HG03103 (cell line): Measurements from ENCODE around the gene ITSN1.

Experiments used
- ATAC-seq: cut with Tn5 transposase; IDR thresholded peaks from one replicate; pipeline ENCODE4 v1.9.1; 2021; ENCODE audit warnings: low read depth; ENCODE audit not compliant: unreplicated experiment

Gene ITSN1

DNA sequence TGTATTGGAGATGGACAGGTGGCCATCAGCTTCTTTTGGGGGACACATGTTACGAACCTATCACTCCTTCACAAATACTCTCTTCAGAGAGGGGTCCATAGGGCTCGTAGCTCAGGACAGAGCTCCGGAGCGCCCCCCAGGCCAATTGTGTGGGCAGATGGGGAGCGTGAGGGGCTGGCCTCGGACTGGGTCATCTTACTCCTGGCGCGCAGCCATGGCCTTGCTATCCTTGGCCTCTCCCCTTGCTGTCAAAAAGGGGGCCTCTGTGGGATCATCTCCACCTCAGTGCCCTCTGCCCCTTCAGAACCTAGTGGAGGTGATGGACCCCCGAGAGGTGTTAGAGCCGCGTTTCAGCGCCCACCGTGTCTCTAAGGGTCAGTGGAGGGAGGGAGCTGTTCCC lies 238.3 kb downstream of the ITSN1 start:
- ATAC-seq, result no peak

DNA sequence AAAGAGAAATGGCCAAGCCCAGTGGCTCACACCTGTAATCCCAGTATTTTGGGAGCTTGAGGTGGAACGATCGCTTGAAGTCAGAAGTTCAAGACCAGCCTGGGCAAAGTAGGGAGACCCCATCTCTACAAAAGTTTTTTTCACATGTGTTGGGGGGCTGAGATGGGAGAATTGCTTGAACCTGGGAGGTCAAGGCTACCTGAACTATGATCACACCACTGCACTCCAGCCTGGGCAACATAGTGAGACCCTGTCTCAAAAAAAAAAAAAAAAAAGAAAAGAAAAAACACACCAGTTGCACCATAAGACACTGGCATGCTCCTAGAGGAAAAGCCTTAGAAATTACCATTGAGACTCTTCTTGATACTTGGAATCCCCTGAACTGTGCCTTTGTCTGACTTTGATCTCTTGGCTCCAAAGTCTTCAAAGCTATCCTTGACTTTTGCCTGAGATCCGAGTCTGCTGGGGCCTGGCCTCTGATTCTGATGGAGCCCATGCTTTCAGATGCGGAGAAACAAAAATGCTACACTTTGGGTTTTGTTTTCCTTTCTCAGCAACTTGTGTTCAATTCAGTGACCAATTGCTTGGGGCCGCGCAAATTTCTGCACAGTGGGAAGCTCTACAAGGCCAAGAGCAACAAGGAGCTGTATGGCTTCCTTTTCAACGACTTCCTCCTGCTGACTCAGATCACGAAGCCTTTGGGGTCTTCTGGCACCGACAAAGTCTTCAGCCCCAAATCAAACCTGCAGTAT lies 239.6 kb downstream of the ITSN1 start:
- no peak for ATAC-seq

DNA sequence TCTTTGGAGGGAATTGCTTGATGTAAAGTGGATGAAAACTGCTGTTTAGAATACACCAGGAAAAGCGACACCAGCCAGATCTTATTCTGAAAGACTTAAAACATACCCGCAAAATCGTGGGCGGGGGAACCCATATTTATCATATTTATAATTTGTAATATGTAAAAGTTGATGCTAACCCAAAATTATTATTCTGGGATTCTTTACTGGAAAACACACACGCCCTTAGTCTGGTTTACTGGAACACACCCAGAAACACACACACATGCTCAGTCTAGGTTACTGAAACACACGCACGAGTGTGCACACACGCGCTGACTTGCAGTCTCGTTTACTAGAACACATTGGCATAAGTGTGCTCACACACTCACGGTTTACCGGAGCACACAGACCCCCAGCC lies 240.8 kb downstream of the ITSN1 start:
- ATAC-seq, result no peak

DNA sequence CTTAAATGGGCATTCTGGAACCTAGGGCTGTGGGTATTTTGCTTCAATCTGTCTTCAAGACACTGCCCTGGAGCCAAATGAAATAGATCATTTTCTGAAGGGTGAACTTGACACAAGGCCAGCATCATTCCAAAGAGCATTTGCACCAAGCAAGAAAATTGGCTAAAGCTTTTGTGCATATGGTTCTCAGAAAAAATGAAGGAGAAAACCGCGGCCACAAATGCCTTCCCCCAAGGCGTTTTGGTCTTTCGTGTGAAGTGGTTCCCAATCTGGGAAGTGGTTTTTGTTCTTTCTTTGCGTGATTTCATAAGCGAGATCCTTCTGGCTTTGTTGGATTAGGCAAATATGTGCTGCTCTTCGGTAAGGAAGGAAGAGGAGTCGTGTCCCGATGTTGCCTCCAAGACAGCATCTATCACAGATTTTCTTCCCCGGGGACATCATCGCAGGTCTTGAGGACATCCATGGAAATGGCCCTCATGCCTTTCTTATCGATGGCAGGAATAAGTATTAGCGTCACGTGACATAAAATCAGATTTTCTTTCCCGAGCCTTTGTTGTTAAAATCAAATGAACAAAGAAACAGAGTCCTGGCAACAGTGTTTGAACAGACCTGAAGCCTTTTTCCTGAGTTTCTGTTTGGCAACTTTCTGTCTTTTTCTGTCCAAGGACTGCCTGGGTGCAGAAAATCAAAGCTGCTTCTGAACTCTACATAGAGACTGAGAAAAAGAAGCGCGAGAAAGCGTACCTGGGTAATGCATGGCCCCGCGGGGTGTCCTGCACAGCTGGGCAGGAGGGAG lies 242.3 kb downstream of the ITSN1 start:
- ATAC-seq, result no peak

DNA sequence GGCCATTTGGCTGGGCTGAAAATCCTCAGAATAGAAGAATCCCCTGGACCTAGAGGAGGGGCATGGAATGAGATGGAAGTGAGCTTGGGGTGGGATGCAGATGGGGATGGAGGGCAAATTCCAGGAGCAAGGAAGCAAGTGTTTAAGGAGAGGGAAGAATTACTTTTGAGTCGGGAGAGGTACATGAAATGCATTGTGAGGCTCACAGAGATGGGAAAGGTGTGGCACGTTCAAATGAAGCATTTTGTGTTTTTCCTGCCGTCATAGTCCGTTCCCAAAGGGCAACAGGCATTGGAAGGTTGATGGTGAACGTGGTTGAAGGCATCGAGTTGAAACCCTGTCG lies 242.8 kb downstream of the ITSN1 start:
- no peak for ATAC-seq

DNA sequence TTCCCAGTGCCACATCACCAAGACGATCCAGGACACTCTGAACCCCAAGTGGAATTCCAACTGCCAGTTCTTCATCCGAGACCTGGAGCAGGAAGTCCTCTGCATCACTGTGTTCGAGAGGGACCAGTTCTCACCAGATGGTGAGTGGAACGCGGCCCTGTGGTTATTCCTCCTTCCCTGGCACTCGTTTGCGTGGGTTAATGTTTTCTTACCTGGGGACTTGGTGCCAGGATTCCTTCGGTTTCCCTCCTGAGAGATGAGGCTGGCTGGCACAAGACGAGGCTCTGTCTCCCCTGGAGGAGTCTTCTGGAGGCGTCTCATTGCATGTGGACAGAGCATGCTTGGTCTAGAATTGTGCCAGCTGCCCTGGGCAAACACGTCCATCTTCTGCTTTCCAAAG lies 244.0 kb downstream of the ITSN1 start:
- no peak for ATAC-seq

DNA sequence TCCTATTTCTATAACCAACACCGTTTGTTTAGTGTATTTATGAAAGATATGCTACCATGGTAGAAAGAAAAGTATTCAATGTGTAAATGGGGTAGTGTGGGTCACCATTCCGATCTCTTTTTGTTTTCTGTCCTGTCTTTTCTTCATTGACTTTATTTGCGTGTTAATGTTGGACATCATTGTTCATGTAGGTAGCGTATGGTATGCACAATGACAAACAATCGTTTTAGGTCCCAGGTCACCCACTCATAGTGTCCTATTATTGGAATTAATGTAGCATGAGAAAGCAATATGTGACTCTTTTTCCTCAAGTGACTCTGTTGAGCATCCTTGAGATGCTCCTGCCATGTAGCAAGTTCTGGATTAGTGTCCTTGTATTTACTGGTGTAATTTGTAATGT lies 247.9 kb downstream of the ITSN1 start:
- no peak for ATAC-seq

DNA sequence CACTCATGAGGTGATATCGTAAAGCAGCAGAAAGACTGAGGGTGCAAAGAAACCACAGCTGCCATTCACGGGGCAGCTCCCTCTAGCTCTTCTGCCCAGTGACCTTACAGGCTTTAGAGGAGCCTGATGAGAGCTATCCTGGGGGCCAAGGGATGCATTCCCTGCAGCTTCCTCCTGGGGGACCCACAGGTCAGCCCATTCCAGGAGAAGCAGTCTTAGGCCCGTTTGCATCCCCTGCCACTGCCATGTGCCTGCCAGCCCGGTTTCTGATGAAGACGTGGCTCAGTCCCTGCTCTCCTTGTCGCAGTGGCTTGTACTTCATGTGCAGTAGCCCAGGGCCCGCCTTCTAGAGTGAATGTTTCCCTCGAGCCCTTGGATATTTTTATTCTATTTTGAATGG lies 250.6 kb downstream of the ITSN1 start:
- ATAC-seq, result no peak

DNA sequence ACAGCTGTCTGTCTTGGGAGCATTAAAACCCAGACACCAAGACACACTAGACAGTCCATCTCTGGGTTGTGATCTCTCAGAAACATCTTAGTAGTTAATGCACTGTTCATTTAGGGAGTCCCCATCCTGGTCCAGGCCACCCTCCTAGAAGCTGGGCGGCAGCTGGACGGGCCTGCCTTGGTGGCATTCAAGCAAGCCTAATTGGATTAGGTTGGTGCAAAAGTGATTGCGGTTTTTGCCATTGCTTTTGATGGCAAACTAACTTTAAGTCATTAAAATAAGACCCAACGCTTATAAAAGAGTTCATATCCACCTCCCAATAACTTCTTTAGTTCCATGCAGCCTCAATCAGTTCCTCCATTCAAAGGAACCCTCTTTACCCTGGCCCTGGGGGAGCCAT lies 251.6 kb downstream of the ITSN1 start:
- no peak for ATAC-seq

DNA sequence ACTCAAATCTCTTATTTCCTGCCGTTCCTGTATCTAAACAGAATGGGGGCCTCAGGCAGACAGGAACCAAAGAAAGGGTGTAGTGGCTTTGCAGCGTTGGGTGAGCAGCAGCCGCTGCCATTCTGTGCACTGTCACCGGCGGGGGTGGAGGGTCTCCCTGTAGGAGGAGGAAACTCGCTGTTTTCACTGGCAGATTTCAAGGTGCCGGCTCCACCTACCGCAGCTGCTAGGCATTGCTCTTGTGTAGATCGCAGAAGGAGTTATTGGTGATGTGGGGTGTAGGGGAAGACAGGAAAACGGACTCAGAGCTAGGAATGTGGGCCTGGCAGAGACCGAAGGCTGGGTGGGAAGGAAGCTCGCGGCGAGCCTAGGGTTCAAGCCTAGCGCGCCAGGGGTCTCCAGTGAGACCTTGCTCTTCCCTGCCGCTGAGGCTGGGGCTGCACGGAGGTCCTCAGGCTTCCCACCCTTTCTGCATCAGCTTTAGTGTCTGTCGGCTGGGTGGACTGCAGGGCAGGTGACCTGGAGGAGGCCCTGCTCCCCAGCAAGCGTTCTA lies 252.5 kb downstream of the ITSN1 start:
- no peak for ATAC-seq

DNA sequence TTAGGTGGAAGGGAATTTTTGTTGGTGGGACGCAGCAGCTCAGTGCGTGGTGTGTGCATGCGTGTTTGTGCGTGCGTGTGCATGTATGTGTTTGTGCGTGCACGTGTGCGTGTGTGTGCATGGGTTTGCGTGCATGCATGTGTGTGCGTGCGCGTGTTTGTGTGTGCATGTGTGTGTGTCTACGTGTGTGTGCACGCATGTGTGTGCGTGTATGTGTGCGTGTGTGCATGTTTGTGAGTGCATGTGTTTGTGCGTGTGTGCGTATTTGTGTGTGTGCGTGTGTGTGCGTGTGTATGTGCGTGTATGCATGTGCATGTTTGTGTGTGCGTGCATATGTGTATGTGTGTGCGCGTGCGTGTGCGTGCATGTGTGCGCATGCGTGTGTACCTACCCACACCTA lies 253.1 kb downstream of the ITSN1 start:
- no peak for ATAC-seq

DNA sequence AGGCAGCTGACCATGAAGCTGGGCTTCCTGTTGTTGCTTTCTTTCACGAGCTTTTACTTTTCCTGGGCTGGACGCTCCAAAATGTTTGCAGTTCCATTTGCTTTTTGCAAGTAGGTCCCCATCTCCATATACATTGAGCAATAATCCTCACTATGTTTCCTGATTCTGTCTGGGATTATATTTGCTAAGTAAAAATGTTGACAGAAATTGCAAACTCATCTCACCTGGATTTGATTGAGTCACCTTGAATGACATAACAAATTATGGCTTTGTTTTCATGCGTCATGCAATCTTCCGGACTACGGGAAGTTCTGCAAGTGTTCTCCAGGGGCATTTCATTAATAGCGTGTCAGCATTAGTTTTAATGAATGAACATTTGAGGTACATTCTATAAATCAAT lies 254.4 kb downstream of the ITSN1 start:
- no peak for ATAC-seq

DNA sequence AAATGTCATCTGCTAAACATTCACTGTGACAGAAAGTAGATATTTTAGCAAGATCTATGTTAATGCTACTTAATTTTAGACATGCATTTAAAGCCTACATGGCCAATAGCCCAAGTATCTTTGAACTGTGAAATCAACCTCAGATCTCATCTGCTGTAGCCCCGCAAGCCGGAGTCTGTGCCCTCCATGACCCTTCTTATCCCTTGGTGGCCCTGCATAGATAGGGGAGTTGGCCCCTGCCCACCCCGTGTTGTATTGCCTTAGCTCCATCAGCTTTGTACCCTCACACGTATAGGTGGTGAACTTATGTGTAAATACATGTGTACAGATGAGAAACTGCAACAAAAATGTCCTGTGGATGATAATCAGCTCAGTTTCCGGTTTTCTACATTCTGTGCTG lies 254.8 kb downstream of the ITSN1 start:
- no peak for ATAC-seq

DNA sequence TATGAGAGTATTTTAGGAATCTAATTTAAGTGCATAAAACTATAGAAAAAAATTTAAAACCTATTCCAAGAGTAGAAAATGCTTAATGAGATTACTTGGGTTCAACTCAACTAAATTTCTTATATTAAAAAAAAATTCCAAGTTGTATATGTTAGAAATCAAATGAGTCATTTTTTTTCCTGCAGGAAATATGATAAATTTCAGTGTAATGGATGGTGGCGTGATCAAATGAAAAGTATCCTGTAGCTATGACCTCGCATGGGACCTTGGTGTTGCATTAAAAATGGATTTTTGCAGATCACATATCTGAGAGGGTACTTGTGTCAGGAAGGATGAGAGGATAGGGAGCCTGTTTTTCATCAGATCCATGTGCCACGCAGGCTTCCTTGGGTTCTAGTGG lies 255.4 kb downstream of the ITSN1 start:
- ATAC-seq, result no peak

DNA sequence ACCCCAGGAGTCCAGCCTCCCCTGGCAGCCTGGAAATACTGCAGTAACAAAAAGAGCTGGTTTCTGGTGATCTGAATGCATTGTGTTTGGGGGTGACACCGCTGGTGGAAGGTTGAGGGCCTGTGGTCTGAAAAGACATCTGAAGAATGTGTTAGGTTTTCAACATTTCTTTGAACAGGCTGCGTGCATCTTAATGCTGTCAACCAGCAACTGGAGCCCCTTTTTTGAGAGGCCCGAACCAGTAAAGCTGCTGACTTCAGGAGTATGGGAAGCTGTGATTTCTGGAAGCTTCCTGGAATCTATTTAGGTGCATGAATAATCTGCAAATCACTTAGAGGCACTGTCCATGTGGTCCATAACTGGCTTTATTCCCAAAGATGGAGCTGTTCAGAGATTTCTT lies 256.3 kb downstream of the ITSN1 start:
- ATAC-seq, result no peak

DNA sequence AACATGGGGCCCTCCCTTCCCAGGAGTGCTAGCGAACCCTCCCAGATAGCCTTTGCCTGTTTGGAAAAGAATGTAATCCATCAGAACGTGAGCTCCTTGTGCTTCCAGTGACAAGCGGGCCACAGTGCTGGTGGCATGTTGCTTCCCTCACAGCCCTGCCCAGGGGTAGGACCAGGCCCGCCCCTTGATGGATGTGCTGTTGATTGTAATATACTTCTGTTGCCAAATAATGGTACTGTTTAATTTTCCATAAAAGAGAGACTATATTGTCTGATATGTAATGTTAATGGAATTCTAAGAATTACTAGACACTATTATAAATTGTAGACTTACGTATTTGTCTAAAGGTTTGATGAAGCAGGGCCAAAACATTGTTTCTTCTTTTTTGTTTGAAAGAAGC lies 256.9 kb downstream of the ITSN1 start:
- ATAC-seq, result no peak

DNA sequence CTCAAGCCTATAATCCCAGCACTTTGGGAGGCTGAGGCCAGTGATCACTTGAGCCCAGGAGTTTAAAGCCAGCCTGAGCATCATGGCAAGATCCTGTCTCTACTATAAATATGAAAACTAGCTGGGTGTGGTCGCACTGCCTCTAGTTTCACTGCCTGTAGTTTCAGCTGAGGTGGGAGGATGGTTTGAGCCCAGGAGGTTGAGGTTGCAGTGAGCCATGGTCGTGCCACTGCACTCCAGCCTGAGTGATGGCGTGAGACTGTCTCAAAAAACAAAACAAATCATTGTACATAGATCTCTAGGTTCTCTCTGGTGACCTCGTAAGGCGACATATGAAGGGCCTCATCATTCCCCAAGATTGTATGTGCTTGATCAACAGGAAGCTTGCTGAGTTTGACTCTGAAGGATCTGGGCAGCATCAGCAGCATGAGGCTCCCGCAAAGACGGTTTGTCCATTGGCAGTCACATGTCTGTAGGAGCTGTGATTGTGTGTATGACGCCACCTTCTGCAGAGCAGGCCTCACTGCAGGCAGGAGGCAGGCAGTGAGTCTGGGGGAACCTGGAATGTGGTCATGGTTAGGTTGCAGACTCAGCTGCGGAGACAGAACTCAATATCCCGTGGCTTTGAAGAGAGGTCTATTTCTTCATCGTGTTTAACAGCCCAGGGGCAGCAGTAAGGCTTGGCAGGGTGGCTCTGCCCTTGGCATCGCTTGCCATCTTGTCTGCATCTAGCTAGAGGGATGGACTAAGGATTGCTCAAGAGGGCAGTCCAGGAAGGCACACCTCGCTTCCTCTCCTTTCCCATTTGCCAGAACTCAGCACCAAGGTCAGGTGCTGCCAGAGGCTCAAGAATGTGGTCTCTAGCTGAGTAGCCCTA lies 259.3 kb downstream of the ITSN1 start:
- ATAC-seq, result no peak

DNA sequence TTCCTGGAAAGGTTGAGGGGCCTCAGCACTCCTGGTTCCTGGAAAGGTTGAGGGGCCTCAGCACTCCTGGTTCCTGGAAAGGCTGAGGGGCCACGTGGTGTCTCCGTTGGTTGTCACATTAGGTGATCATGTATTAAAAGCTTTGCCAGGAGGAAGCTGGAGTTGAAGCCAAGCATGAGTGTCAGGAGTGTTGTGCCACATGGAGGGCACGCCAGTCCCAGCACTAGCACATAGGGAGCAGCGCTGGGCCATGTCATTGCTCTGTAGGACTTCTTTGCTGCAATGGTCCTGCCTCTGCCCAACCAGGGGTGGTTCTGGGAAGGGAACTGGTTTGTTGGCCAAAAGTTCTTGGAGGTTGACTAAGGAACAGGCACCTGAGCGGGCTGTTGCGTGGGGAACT lies 260.0 kb downstream of the ITSN1 start:
- ATAC-seq, result no peak

DNA sequence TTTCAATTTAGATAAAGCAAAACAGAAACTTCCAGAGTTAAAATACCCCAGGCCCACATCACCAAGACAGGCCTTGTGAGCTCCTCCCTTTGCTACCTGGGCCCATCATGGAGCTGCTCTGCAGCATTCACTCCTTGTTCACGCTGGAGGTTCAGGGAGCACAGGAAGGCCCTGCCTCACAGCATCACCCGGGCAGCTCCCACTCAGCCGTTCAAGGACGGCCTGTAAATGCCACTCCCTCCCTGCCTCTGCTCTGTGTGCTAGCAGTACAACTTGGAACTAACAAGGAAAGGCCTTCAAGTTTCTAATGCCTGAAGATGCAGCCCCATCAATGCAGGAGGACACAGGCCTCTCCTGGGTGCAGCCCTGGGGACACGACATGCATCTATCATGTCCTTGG lies 261.7 kb downstream of the ITSN1 start:
- no peak for ATAC-seq

DNA sequence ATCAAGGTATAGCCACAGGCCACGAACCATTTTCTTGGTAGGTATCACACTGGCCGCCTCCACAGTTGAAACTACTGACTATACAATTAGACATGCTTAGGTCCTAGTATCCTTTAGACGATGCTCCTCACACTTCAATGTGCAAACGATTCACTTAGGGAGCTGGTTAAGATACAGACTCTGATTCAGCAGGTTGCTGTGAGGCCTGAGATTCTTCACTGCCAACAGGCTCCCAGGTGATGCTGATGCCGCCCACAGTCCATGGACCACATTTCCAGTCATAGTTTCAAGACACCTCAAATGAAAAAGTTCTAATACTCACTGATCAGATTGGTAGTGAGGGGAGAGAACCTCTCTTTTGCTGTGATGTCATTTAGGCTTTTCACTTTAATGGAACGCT lies 266.5 kb downstream of the ITSN1 start:
- no peak for ATAC-seq

DNA sequence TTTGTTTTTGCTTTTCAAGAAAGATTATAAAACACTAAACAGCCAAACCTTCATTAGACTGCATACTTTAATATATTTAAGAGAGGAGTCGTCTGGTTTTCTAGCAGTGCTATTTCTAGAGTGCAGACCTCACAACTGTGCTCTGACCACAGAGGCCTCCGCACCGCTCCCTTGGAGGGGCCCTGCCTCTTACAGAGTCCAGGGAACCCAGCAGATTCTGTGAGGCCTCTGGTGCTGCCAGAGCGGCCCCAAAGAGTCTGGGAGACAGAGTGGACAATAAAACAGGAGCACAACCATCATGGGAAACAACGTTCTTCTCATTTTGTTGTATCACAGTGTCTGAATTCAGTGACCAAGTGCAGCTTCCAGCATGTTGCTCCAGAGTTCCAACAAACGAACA lies 267.5 kb downstream of the ITSN1 start:
- no peak for ATAC-seq
